Peyer's patch (tissue), 4 donors: ENCODE data around the gene GALNT2. TPM values are rescaled to one million over a fixed set of nuclear protein-coding genes. Genes with fewer than 3 reads are reported as not detected.

Source experiments
- DNase-seq, 3 donors: peaks; one replicate each; pipeline ENCODE4 v3.0.0-alpha.2; 2017 to 2019
- H3K27ac ChIP-seq, 4 donors: fragments of 200-600 bp; sonication (generic); one replicate each; pipeline ENCODE4 v1.5.1; 2016 to 2019
- H3K27me3 ChIP-seq, 2 donors: fragments of 200-600 bp; sonication (generic); one replicate each; pipeline ENCODE4 v1.5.1; 2019
- H3K36me3 ChIP-seq, 3 donors: fragments of 200-600 bp; sonication (generic); one replicate each; pipeline ENCODE4 v1.5.1; 2016 to 2019
- H3K4me1 ChIP-seq, 4 donors: fragments of 200-600 bp; sonication (generic); one replicate each; pipeline ENCODE4 v1.5.1; 2016 to 2019
- H3K4me3 ChIP-seq, 4 donors: fragments of 200-600 bp; sonication (generic); 1 replicate in 3 of 4; 2 replicates in 1 of 4; pipeline ENCODE4 v1.5.1; 2016 to 2019; ENCODE audit warnings: mild to moderate bottlenecking in 1 of 4
- H3K9me3 ChIP-seq, 4 donors: fragments of 200-600 bp; sonication (generic); one replicate each; pipeline ENCODE4 v1.5.1; 2016 to 2019; ENCODE audit warnings: mild to moderate bottlenecking in 1 of 4
- CTCF ChIP-seq, 6 experiments: fragments of 450-650 bp in 4 of 6; fragments of 200-600 bp in 2 of 6; sonication (generic) in 1 of 6; IDR thresholded peaks; one replicate each; pipeline ENCODE4 v1.5.1; 2017 to 2019; ENCODE audit warnings: antibody characterized with exemption in 6 of 6, mild to moderate bottlenecking in 3 of 6, moderate library complexity in 1 of 6
- POLR2A ChIP-seq, 2 donors: fragments of 450-650 bp; IDR thresholded peaks; one replicate each; pipeline ENCODE4 v1.5.1; 2017; ENCODE audit warnings: antibody characterized with exemption in 2 of 2, mild to moderate bottlenecking in 2 of 2, moderate library complexity in 2 of 2
- total RNA-seq, 4 donors: library from RNA; depleted of rRNA; stranded (reverse); fragments of >200 nt; gene quantifications; one replicate each; pipeline ENCODE4 v1.1.0, GENCODE V29; 2016

Gene GALNT2
- total RNA-seq, 4 donors from 2014 or later: 36.3 to 52.5 (median 43.6) TPM

- TF ChIP-seq POLR2A (IDR thresholded peaks at IDR 0.05): no peak
Observed at GRCh38 chr1:230146709-230147108, 79.7 kb downstream of the GALNT2 start.

GRCh38 chr1:230147253-230148125 lies 80.5 kb downstream of the GALNT2 start:
- DNase-seq: no peak
- Histone ChIP-seq H3K4me3 (no peak overlapping the region), H3K9me3 (no peaks in the 10 kb centered on the region), H3K27me3 (no peaks in the 10 kb centered on the region), H3K27ac (peak overlapping the region in 2 of 4 donors; percentile 21 to 65), H3K4me1 (peaks cover 0 to 23% (median 6%) of the 10 kb centered on the region in 4 donors), H3K36me3 (no peaks in the 10 kb centered on the region)
- no peak for TF ChIP-seq CTCF (IDR thresholded peaks at IDR 0.05)
- no peak for TF ChIP-seq POLR2A (IDR thresholded peaks at IDR 0.05)

More at GRCh38 chr1:230146709-230147108, 79.7 kb downstream of the GALNT2 start:
- H3K4me3 ChIP-seq: no peak overlapping the region
- no peaks in the 10 kb centered on the region for H3K9me3 ChIP-seq
- peak overlapping the region in 2 of 4 donors; percentile 21 to 65 for H3K27ac ChIP-seq
- no peaks in the 10 kb centered on the region for H3K27me3 ChIP-seq
- H3K36me3 ChIP-seq: no peaks in the 10 kb centered on the region
- DNase-seq: no peak
- peaks cover 0 to 23% (median 6%) of the 10 kb centered on the region in 4 donors for H3K4me1 ChIP-seq

- TF ChIP-seq POLR2A (IDR thresholded peaks at IDR 0.05): no peak
- TF ChIP-seq CTCF (IDR thresholded peaks at IDR 0.05): no peak
- DNase-seq: no peak
- peaks cover 0 to 23% (median 6%) of the 10 kb centered on the region in 4 donors for H3K4me1 ChIP-seq
- no peaks in the 10 kb centered on the region for H3K27me3 ChIP-seq
- peak overlapping the region in 1 of 4 donors; percentile 44 for H3K27ac ChIP-seq
- no peak overlapping the region for H3K4me3 ChIP-seq
- no peaks in the 10 kb centered on the region for H3K36me3 ChIP-seq
- no peaks in the 10 kb centered on the region for H3K9me3 ChIP-seq
Observed at GRCh38 chr1:230148126-230148652, 81.2 kb downstream of the GALNT2 start.

- no peak for TF ChIP-seq POLR2A (IDR thresholded peaks at IDR 0.05)
- no peak for TF ChIP-seq CTCF (IDR thresholded peaks at IDR 0.05)
- DNase-seq: no peak
Observed at GRCh38 chr1:230148768-230149469, 81.9 kb downstream of the GALNT2 start.

GRCh38 chr1:230149751-230150584 lies 82.9 kb downstream of the GALNT2 start:
- peak in 2 of 3 donors; percentile 63 to 71 for DNase-seq
- no peaks in the 10 kb centered on the region for H3K27me3 ChIP-seq
- H3K4me1 ChIP-seq: peaks cover 0 to 21% (median 6%) of the 10 kb centered on the region in 4 donors
- H3K36me3 ChIP-seq: no peaks in the 10 kb centered on the region
- H3K9me3 ChIP-seq: no peaks in the 10 kb centered on the region
- TF ChIP-seq CTCF (IDR thresholded peaks at IDR 0.05) (no peak), POLR2A (IDR thresholded peaks at IDR 0.05) (no peak)
- peak overlapping the region in 3 of 4 donors; percentile 57 to 74 (median 65) for H3K27ac ChIP-seq
- peak overlapping the region in 1 of 4 donors; percentile 5 for H3K4me3 ChIP-seq

More at GRCh38 chr1:230148768-230149469, 81.9 kb downstream of the GALNT2 start:
- H3K9me3 ChIP-seq: no peaks in the 10 kb centered on the region
- H3K36me3 ChIP-seq: no peaks in the 10 kb centered on the region
- H3K4me3 ChIP-seq: no peak overlapping the region
- H3K27ac ChIP-seq: peak overlapping the region in 2 of 4 donors; percentile 57 to 74
- H3K4me1 ChIP-seq: peaks cover 0 to 23% (median 6%) of the 10 kb centered on the region in 4 donors
- no peaks in the 10 kb centered on the region for H3K27me3 ChIP-seq
